CD4-positive, alpha-beta T cell treated with Interleukin-15 for 1 hour (primary cell): ENCODE results near the gene CACNG1.

Experiments
- DNase-seq: peaks from one replicate; pipeline ENCODE4 v3.0.0-alpha.2; 2020

CACNG1 gene

GRCh38 chr17:67052720-67053437 lies 8.5 kb downstream of the CACNG1 start:
- no peak for DNase-seq

GRCh38 chr17:67053438-67054000 lies 9.2 kb downstream of the CACNG1 start:
- DNase-seq, result no peak

- DNase-seq, result no peak
Measured at GRCh38 chr17:67054011-67054591, 9.7 kb downstream of the CACNG1 start.

GRCh38 chr17:67054608-67055007 lies 10.3 kb downstream of the CACNG1 start:
- DNase-seq, result no peak

GRCh38 chr17:67055041-67055443 lies 10.7 kb downstream of the CACNG1 start:
- DNase-seq, result no peak

- DNase-seq, result no peak
Measured at GRCh38 chr17:67055811-67056745, 11.7 kb downstream of the CACNG1 start.

- no peak for DNase-seq
Measured at GRCh38 chr17:67056746-67057490, 12.6 kb downstream of the CACNG1 start.

- no peak for DNase-seq
Measured at GRCh38 chr17:67058036-67058435, 13.7 kb downstream of the CACNG1 start.

- no peak for DNase-seq
Measured at GRCh38 chr17:67059372-67059771, 15.0 kb downstream of the CACNG1 start.

- no peak for DNase-seq
Measured at GRCh38 chr17:67063141-67063540, 18.8 kb downstream of the CACNG1 start.

GRCh38 chr17:67066717-67067116 lies 22.4 kb downstream of the CACNG1 start:
- DNase-seq, result no peak

- no peak for DNase-seq
Measured at GRCh38 chr17:67067571-67068482, 23.5 kb downstream of the CACNG1 start.

GRCh38 chr17:67068999-67069398 lies 24.6 kb downstream of the CACNG1 start:
- no peak for DNase-seq

- DNase-seq, result no peak
Measured at GRCh38 chr17:67069603-67070136, 25.3 kb downstream of the CACNG1 start.

- DNase-seq, result no peak
Measured at GRCh38 chr17:67071595-67071994, 27.2 kb downstream of the CACNG1 start.

- DNase-seq, result no peak
Measured at GRCh38 chr17:67072885-67073284, 28.5 kb downstream of the CACNG1 start.

GRCh38 chr17:67074781-67075180 lies 30.4 kb downstream of the CACNG1 start:
- DNase-seq, result no peak

- no peak for DNase-seq
Measured at GRCh38 chr17:67076290-67076689, 31.9 kb downstream of the CACNG1 start.

- no peak for DNase-seq
Measured at GRCh38 chr17:67078292-67078691, 33.9 kb downstream of the CACNG1 start.

GRCh38 chr17:67079491-67079890 lies 35.1 kb downstream of the CACNG1 start:
- no peak for DNase-seq

GRCh38 chr17:67080804-67081203 lies 36.5 kb downstream of the CACNG1 start:
- no peak for DNase-seq
